B cell (primary cell): ENCODE data around the gene DOCK3. TPM values are rescaled to one million over a fixed set of nuclear protein-coding genes. Genes with fewer than 3 reads are reported as not detected.

Source experiments
- ATAC-seq: fragments of 200-7000 bp; cut with Tn5 transposase; one replicate; pipeline ENCODE4 v1.10.0; 2021; ENCODE audit warnings: low read depth, mild to moderate bottlenecking, moderate number of reproducible peaks, moderate library complexity
- CTCF ChIA-PET: fragments of 350-600 bp; sonication (Branson Sonifier 250); formaldehyde crosslinking; loops from one replicate; lab custom pipeline; 2021; ENCODE audit warnings: antibody characterized with exemption, inconsistent platforms; lab: Charles Lee
- POLR2A ChIA-PET: fragments of 350-600 bp; sonication (Branson Sonifier 250); formaldehyde crosslinking; loops from one replicate; lab custom pipeline; 2021; ENCODE audit warnings: antibody characterized with exemption; lab: Charles Lee
- DNase-seq: peaks from one replicate; pipeline ENCODE4 v3.0.0; 2013
- H2AFZ ChIP-seq: 2 replicates; pipeline ENCODE4 v1.6.1; 2012; ENCODE audit warnings: mild to moderate bottlenecking, low read depth, low read length; ENCODE audit not compliant: insufficient read depth, poor library complexity, severe bottlenecking
- H3K27ac ChIP-seq, 2 donors: 1 replicate in 1 of 2; 2 replicates in 1 of 2; pipeline ENCODE4 v1.5.1; 2012 to 2013; ENCODE audit warnings: low read length in 2 of 2, mild to moderate bottlenecking in 2 of 2, moderate library complexity in 1 of 2
- H3K27me3 ChIP-seq, 4 experiments: fragments of 200-600 bp in 1 of 4; sonication (generic) in 1 of 4; replicated peaks in 1 of 4; 1 replicate in 2 of 4; 2 replicates in 2 of 4; pipeline versions ENCODE4 v1.6.1 to v1.7.0; 2013 to 2016; ENCODE audit warnings: low read length in 3 of 4, mild to moderate bottlenecking in 2 of 4, mixed read lengths in 1 of 4, moderate library complexity in 1 of 4; ENCODE audit not compliant: insufficient read depth in 4 of 4, control insufficient read depth in 3 of 4; ENCODE audit errors: control extremely low read depth in 1 of 4
- H3K36me3 ChIP-seq, 2 experiments: replicated peaks in 1 of 2; 1 replicate in 1 of 2; 2 replicates in 1 of 2; pipeline versions ENCODE4 v1.6.1 to v1.7.1; 2013; ENCODE audit warnings: low read length in 1 of 2; ENCODE audit not compliant: insufficient read depth in 2 of 2, control insufficient read depth in 1 of 2; ENCODE audit errors: control extremely low read depth in 1 of 2, extremely low read depth in 1 of 2
- H3K4me1 ChIP-seq, 2 donors: fragments of 200-600 bp in 1 of 2; sonication (generic) in 1 of 2; 1 replicate in 1 of 2; 2 replicates in 1 of 2; pipeline versions ENCODE4 v1.5.1 to v1.6.1; 2013 to 2017; ENCODE audit warnings: low read length in 2 of 2; ENCODE audit not compliant: control insufficient read depth in 2 of 2, insufficient read depth in 2 of 2
- H3K4me2 ChIP-seq: replicated peaks from 2 replicates; pipeline ENCODE3; 2012; ENCODE audit warnings: mild to moderate bottlenecking, low read depth, low read length; ENCODE audit not compliant: poor library complexity, severe bottlenecking
- H3K4me3 ChIP-seq, 5 experiments: fragments of 200-600 bp in 1 of 5; sonication (generic) in 1 of 5; 1 replicate in 3 of 5; 2 replicates in 2 of 5; pipeline versions ENCODE4 v1.5.1 to v1.7.0; 2011 to 2016; ENCODE audit warnings: low read length in 4 of 5, mild to moderate bottlenecking in 4 of 5, low read depth in 2 of 5, control low read depth in 1 of 5, moderate library complexity in 1 of 5; ENCODE audit not compliant: insufficient read depth in 1 of 5; ENCODE audit errors: control extremely low read depth in 1 of 5, extremely low read depth in 1 of 5
- H3K79me2 ChIP-seq: fragments of 200-600 bp; sonication (generic); one replicate; pipeline ENCODE4 v1.6.0; 2016; ENCODE audit warnings: low read length; ENCODE audit not compliant: control insufficient read depth, insufficient read depth
- H3K9ac ChIP-seq: fragments of 200-600 bp; sonication (generic); 2 replicates; pipeline ENCODE4 v1.6.1; 2017; ENCODE audit warnings: mild to moderate bottlenecking, low read length, moderate library complexity
- H3K9me3 ChIP-seq, 3 donors: one replicate each; pipeline versions ENCODE4 v1.6.1 to v1.7.1; 2013; ENCODE audit warnings: low read length in 2 of 3; ENCODE audit not compliant: control insufficient read depth in 2 of 3, insufficient read depth in 1 of 3; ENCODE audit errors: control extremely low read depth in 1 of 3
- H4K20me1 ChIP-seq: 2 replicates; pipeline ENCODE4 v1.6.0; 2012; ENCODE audit warnings: mild to moderate bottlenecking, low read length; ENCODE audit not compliant: insufficient read depth, control insufficient read depth, poor library complexity, severe bottlenecking
- H3K27ac Mint-ChIP-seq: one replicate; pipeline ENCODE4 v1.8.0; 2021; ENCODE audit warnings: mixed read lengths
- H3K27me3 Mint-ChIP-seq: one replicate; pipeline ENCODE4 v1.8.0; 2021; ENCODE audit warnings: mixed read lengths
- H3K4me1 Mint-ChIP-seq: one replicate; pipeline ENCODE4 v1.8.0; 2021; ENCODE audit warnings: mixed read lengths
- H3K4me3 Mint-ChIP-seq: one replicate; pipeline ENCODE4 v1.8.0; 2021; ENCODE audit warnings: mixed read lengths
- H3K9me3 Mint-ChIP-seq: one replicate; pipeline ENCODE4 v1.8.0; 2022; ENCODE audit warnings: mixed read lengths; ENCODE audit not compliant: insufficient read depth
- EZH2 ChIP-seq: IDR thresholded peaks from 2 replicates; pipeline ENCODE4 v1.6.1; 2012; ENCODE audit warnings: borderline replicate concordance, low read depth, mild to moderate bottlenecking, moderate library complexity, low read length; ENCODE audit not compliant: insufficient read depth, poor library complexity, severe bottlenecking
- WGBS: methylation state at CpG from one replicate; pipeline ENCODE4 v1.1.5; 2013; ENCODE audit warnings: missing lambda C conversion rate; ENCODE audit not compliant: insufficient coverage; 5-methylcytosine and 5-hydroxymethylcytosine counted together
- intact Hi-C: fragments of 100-400 bp; cut with micrococcal nuclease; formaldehyde crosslinking; loops from one replicate; pipeline ENCODE4 v1.10.0; 2022
- polyA plus RNA-seq: library from polyadenylated mRNA; depleted of rRNA; stranded (reverse); fragments of >200 nt; gene quantifications from 2 replicates; pipeline ENCODE4 v1.2.3, GENCODE V29; 2012
- small RNA-seq: library from RNA; depleted of rRNA; stranded (forward); fragments of <200 nt; gene quantifications from one replicate; pipeline ENCODE3, GENCODE V24; 2012; ENCODE audit warnings: low replicate concordance, low read depth; ENCODE audit not compliant: insufficient read length
- total RNA-seq, 2 donors: library from RNA; stranded (reverse); fragments of 120-200 nt in 1 of 2; gene quantifications; 1 replicate in 1 of 2; 2 replicates in 1 of 2; pipeline versions ENCODE4 v1.2.3 to v1.2.4, GENCODE V29; 2013 to 2022
- TF ChIP-seq, protein P1 (sequence below): fragments of 200-600 bp; IDR thresholded peaks from one replicate; pipeline ENCODE4 v1.8.0; 2022; ENCODE audit warnings: antibody characterized with exemption, mild to moderate bottlenecking

DOCK3 gene
- total and polyA plus RNA-seq, 2 donors (not counting 1 experiment from before 2014, with no cell fraction given) = 0.06 to 0.30 TPM

DNA sequence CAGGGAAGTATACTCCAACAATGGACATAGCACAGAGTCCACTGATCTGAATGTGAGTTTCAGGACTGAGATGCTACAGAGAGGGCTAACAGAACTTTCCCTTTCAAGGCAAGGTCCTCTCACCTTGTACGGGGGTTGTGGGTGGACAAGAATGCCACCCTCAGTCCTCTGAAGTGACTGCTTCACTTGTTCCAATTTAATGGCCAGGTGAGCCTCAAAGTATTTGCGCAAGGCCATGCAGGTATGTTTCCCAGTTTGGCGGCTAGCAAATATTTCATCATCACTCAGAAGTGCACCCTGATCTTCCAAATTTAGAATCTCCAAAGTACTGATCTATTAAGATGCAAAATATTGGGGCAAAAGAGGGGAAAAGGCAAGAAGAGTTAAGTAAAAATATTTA, 754.4 kb downstream of the DOCK3 start:
- no peak overlapping the region for H3K4me3 Mint-ChIP-seq
- H3K27ac ChIP-seq = no peak overlapping the region
- no peaks in the 10 kb centered on the region for H3K27me3 Mint-ChIP-seq
- H3K9me3 Mint-ChIP-seq = no peaks in the 10 kb centered on the region
- ChIA-PET POLR2A (no interaction called here), CTCF (interaction anchor here (1.5 kb wide), 1 partner anchor 253 kb away, joined by 5 read pairs; no protein-coding TSS in a partner anchor)
- no peak overlapping the region for H3K4me2 ChIP-seq
- no peaks in the 10 kb centered on the region for H3K4me1 Mint-ChIP-seq
- no peak overlapping the region for H3K4me3 ChIP-seq
- no peaks in the 10 kb centered on the region for H4K20me1 ChIP-seq
- intact Hi-C loops = no loop called here
- WGBS = 100% methylated on average over 1 of the region's 3 CpGs
- H3K36me3 ChIP-seq = peaks cover 12 to 57% of the 10 kb centered on the region in 2 experiments
- H3K79me2 ChIP-seq = peaks cover 5% of the 10 kb centered on the region
- no peak for DNase-seq
- no peak overlapping the region for H3K9ac ChIP-seq
- no peaks in the 10 kb centered on the region for H3K9me3 ChIP-seq
- no peaks in the 10 kb centered on the region for H3K27me3 ChIP-seq
- no peaks in the 10 kb centered on the region for H3K4me1 ChIP-seq
- no peak for TF ChIP-seq EZH2
- TF ChIP-seq, protein P1, sequence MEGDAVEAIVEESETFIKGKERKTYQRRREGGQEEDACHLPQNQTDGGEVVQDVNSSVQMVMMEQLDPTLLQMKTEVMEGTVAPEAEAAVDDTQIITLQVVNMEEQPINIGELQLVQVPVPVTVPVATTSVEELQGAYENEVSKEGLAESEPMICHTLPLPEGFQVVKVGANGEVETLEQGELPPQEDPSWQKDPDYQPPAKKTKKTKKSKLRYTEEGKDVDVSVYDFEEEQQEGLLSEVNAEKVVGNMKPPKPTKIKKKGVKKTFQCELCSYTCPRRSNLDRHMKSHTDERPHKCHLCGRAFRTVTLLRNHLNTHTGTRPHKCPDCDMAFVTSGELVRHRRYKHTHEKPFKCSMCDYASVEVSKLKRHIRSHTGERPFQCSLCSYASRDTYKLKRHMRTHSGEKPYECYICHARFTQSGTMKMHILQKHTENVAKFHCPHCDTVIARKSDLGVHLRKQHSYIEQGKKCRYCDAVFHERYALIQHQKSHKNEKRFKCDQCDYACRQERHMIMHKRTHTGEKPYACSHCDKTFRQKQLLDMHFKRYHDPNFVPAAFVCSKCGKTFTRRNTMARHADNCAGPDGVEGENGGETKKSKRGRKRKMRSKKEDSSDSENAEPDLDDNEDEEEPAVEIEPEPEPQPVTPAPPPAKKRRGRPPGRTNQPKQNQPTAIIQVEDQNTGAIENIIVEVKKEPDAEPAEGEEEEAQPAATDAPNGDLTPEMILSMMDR = no peak
- no peak for ATAC-seq
- H3K27ac Mint-ChIP-seq = no peak overlapping the region
- H2AFZ ChIP-seq = no peak overlapping the region

Small RNA genes within 50 kb of the gene (small RNA-seq; reads per million reads assigned to genes)
- gene MIR4787 (not detected), gene PPIAP69 (not detected)

Other genes starting within 250 kb of the DOCK3 start
- gene CACNA2D2, start 171.3 kb upstream of the DOCK3 start, total RNA-seq = 0.85 and 1.2 TPM in 2 replicates
- gene CACNA2D2, start 171.3 kb upstream of the DOCK3 start, polyA plus RNA-seq = 0.66 and 0.69 TPM in 2 replicates
- 14.2 and 14.3 TPM in 2 replicates for gene C3orf18, start 107.2 kb upstream of the DOCK3 start, total RNA-seq
- gene C3orf18, start 107.2 kb upstream of the DOCK3 start, polyA plus RNA-seq = 12.1 and 15.4 TPM in 2 replicates
- 43.0 and 43.5 TPM in 2 replicates for gene HEMK1, start 105.4 kb upstream of the DOCK3 start, total RNA-seq
- 24.6 and 34.2 TPM in 2 replicates for gene HEMK1, start 105.4 kb upstream of the DOCK3 start, polyA plus RNA-seq
- gene CISH, start 63.2 kb upstream of the DOCK3 start, total RNA-seq = 2.3 and 2.4 TPM in 2 replicates
- 2.2 and 3.5 TPM in 2 replicates for gene CISH, start 63.2 kb upstream of the DOCK3 start, polyA plus RNA-seq
- gene MAPKAPK3, start 57.8 kb upstream of the DOCK3 start, total RNA-seq = 18.2 and 18.8 TPM in 2 replicates
- 16.8 and 17.8 TPM in 2 replicates for gene MAPKAPK3, start 57.8 kb upstream of the DOCK3 start, polyA plus RNA-seq